CD14-positive monocyte (primary cell): ENCODE results near the gene VCAN. TPM values are rescaled to one million over a fixed set of nuclear protein-coding genes. Genes with fewer than 3 reads are reported as not detected.

Experiments used
- DNase-seq, 3 donors: peaks; one replicate each; pipeline ENCODE4 v3.0.0-alpha.2; 2011 to 2022
- H2AFZ ChIP-seq: 2 replicates; pipeline ENCODE4 v1.6.0; 2012; ENCODE audit warnings: mild to moderate bottlenecking, low read depth, low read length, inconsistent platforms; ENCODE audit not compliant: insufficient read depth, poor library complexity, severe bottlenecking
- H3K27ac ChIP-seq, 2 donors: 1 replicate in 1 of 2; 2 replicates in 1 of 2; pipeline ENCODE4 v1.5.1; 2012 to 2013; ENCODE audit warnings: low read length in 2 of 2, control low read depth in 1 of 2, inconsistent platforms in 1 of 2, low read depth in 1 of 2, mild to moderate bottlenecking in 1 of 2
- H3K27me3 ChIP-seq, 2 donors: one replicate each; pipeline versions ENCODE4 v1.6.0 to v1.6.1; 2011 to 2013; ENCODE audit warnings: low read length in 2 of 2; ENCODE audit not compliant: control insufficient read depth in 2 of 2, insufficient read depth in 2 of 2
- H3K36me3 ChIP-seq, 2 donors: replicated peaks in 1 of 2; 1 replicate in 1 of 2; 2 replicates in 1 of 2; pipeline versions ENCODE4 v1.5.1 to v1.6.1; 2012 to 2013; ENCODE audit warnings: low read length in 2 of 2, control low read depth in 1 of 2, inconsistent platforms in 1 of 2, mild to moderate bottlenecking in 1 of 2; ENCODE audit not compliant: insufficient read depth in 2 of 2, control insufficient read depth in 1 of 2
- H3K4me1 ChIP-seq, 2 donors: 1 replicate in 1 of 2; 2 replicates in 1 of 2; pipeline versions ENCODE4 v1.5.1 to v1.6.1; 2012 to 2013; ENCODE audit warnings: low read length in 2 of 2, control low read depth in 1 of 2, inconsistent platforms in 1 of 2, mild to moderate bottlenecking in 1 of 2, moderate library complexity in 1 of 2; ENCODE audit not compliant: insufficient read depth in 2 of 2, control insufficient read depth in 1 of 2
- H3K4me2 ChIP-seq: replicated peaks from 2 replicates; pipeline ENCODE3; 2012; ENCODE audit warnings: low read length, moderate library complexity, mild to moderate bottlenecking; ENCODE audit not compliant: poor library complexity, severe bottlenecking; ENCODE audit errors: extremely low read depth
- H3K4me3 ChIP-seq, 3 experiments: fragments of 200-600 bp in 1 of 3; sonication (generic) in 1 of 3; replicated peaks in 1 of 3; 1 replicate in 2 of 3; 2 replicates in 1 of 3; pipeline ENCODE4 v1.5.1; 2011 to 2013; ENCODE audit warnings: low read length in 3 of 3, mild to moderate bottlenecking in 3 of 3, control low read depth in 2 of 3, low read depth in 2 of 3, inconsistent platforms in 1 of 3, moderate library complexity in 1 of 3
- H3K79me2 ChIP-seq: 2 replicates; pipeline ENCODE4 v1.6.0; 2012; ENCODE audit warnings: mild to moderate bottlenecking, control low read depth, inconsistent platforms, low read length, moderate library complexity; ENCODE audit not compliant: insufficient read depth
- H3K9ac ChIP-seq: 2 replicates; pipeline ENCODE4 v1.6.0; 2017; ENCODE audit warnings: low read length, mild to moderate bottlenecking; ENCODE audit not compliant: insufficient read depth, poor library complexity, severe bottlenecking
- H3K9me3 ChIP-seq, 2 donors: replicated peaks in 1 of 2; 1 replicate in 1 of 2; 2 replicates in 1 of 2; pipeline versions ENCODE4 v1.5.1 to v1.6.1; 2012 to 2013; ENCODE audit warnings: low read length in 2 of 2, control low read depth in 1 of 2; ENCODE audit not compliant: control insufficient read depth in 1 of 2, insufficient read depth in 1 of 2
- H4K20me1 ChIP-seq: 2 replicates; pipeline ENCODE4 v1.6.0; 2012; ENCODE audit warnings: mild to moderate bottlenecking, low read length, control low read depth, moderate library complexity; ENCODE audit not compliant: insufficient read depth
- H3K27ac Mint-ChIP-seq, 7 donors: one replicate each; pipeline ENCODE4 v1.8.0; 2020; ENCODE audit warnings: mild to moderate bottlenecking in 7 of 7, mixed read lengths in 7 of 7, moderate library complexity in 6 of 7, inconsistent platforms in 2 of 7
- H3K27me3 Mint-ChIP-seq, 3 donors: one replicate each; pipeline ENCODE4 v1.8.0; 2021 to 2022; ENCODE audit warnings: low read depth in 3 of 3, mild to moderate bottlenecking in 3 of 3, mixed read lengths in 3 of 3, moderate library complexity in 3 of 3, inconsistent platforms in 1 of 3
- H3K36me3 Mint-ChIP-seq, 2 donors: one replicate each; pipeline ENCODE4 v1.8.0; 2020; ENCODE audit warnings: mixed read lengths in 2 of 2, inconsistent platforms in 1 of 2, mild to moderate bottlenecking in 1 of 2
- H3K4me1 Mint-ChIP-seq: one replicate; pipeline ENCODE4 v1.8.0; 2020; ENCODE audit warnings: mild to moderate bottlenecking, mixed read lengths
- H3K4me3 Mint-ChIP-seq, 2 donors: one replicate each; pipeline ENCODE4 v1.8.0; 2020; ENCODE audit warnings: mild to moderate bottlenecking in 2 of 2, mixed read lengths in 2 of 2, moderate library complexity in 1 of 2
- H3K9me3 Mint-ChIP-seq, 7 donors: one replicate each; pipeline ENCODE4 v1.8.0; 2020 to 2022; ENCODE audit warnings: mixed read lengths in 7 of 7, mild to moderate bottlenecking in 6 of 7, moderate library complexity in 6 of 7, inconsistent platforms in 2 of 7
- WGBS: methylation state at CpG from one replicate; pipeline ENCODE4 v1.1.5; 2013; ENCODE audit warnings: missing lambda C conversion rate; ENCODE audit not compliant: insufficient coverage; 5-methylcytosine and 5-hydroxymethylcytosine counted together
- intact Hi-C, 2 donors: fragments of 100-400 bp; cut with micrococcal nuclease; formaldehyde crosslinking; loops; one replicate each; pipeline versions ENCODE4 v1.15.0 to v1.15.1; 2023
- polyA plus RNA-seq, 3 donors: library from polyadenylated mRNA; depleted of rRNA in 1 of 3; unstranded in 2 of 3; stranded (reverse) in 1 of 3; fragments of 300-500 nt in 2 of 3; fragments of >200 nt in 1 of 3; fragmentation: Illumina TruSeq in 2 of 3; gene quantifications; 1 replicate in 2 of 3; 2 replicates in 1 of 3; pipeline ENCODE4 v1.2.3, GENCODE V29; 2012 to 2021
- TF ChIP-seq, protein P1 (sequence below): fragments of 200-600 bp; IDR thresholded peaks from one replicate; pipeline ENCODE4 v1.8.0; 2022; ENCODE audit warnings: antibody characterized with exemption, mild to moderate bottlenecking

VCAN gene
- polyA plus RNA-seq, 3 donors, result 417 to 844 (median 630) TPM

DNA sequence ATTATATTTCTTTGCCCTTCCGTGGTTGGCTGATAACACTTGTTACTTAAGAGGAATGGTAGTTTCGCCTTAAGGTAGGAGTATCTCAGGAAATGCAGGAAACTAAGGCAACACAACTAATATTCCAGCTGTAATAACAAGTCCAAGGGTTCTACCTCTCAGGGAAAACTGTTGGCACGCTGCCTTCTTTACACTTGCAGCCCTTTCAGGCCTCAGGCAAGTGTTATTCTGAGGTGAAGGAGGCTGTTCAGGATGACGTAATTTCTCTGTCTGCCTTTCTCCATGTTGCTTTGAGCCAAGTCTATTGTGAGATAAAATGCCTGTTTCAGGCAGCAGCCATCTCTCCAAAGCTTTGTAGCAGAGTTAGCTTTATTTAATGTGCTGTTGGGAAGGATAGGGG, 38.0 kb downstream of the VCAN start:
- Histone ChIP-seq H3K4me3 (no peak overlapping the region), H3K79me2 (peaks cover 86% of the 10 kb centered on the region), H3K9ac (no peak overlapping the region), H3K9me3 (no peaks in the 10 kb centered on the region), H3K27ac (peak overlapping the region in 1 of 2 donors; percentile 66), H3K36me3 (peaks cover 97 to 100% of the 10 kb centered on the region in 2 donors), H3K4me1 (peaks cover 0 to 4% of the 10 kb centered on the region in 2 donors), H3K27me3 (no peaks in the 10 kb centered on the region), H4K20me1 (peaks cover 100% of the 10 kb centered on the region), H3K4me2 (no peak overlapping the region), H2AFZ (no peak overlapping the region)
- H3K4me3 Mint-ChIP-seq, result no peak overlapping the region
- 83% methylated on average over 1 of the region's 4 CpGs for WGBS
- TF ChIP-seq, protein P1, sequence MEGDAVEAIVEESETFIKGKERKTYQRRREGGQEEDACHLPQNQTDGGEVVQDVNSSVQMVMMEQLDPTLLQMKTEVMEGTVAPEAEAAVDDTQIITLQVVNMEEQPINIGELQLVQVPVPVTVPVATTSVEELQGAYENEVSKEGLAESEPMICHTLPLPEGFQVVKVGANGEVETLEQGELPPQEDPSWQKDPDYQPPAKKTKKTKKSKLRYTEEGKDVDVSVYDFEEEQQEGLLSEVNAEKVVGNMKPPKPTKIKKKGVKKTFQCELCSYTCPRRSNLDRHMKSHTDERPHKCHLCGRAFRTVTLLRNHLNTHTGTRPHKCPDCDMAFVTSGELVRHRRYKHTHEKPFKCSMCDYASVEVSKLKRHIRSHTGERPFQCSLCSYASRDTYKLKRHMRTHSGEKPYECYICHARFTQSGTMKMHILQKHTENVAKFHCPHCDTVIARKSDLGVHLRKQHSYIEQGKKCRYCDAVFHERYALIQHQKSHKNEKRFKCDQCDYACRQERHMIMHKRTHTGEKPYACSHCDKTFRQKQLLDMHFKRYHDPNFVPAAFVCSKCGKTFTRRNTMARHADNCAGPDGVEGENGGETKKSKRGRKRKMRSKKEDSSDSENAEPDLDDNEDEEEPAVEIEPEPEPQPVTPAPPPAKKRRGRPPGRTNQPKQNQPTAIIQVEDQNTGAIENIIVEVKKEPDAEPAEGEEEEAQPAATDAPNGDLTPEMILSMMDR, result no peak
- no peak for DNase-seq
- H3K4me1 Mint-ChIP-seq, result peaks cover 23% of the 10 kb centered on the region
- H3K9me3 Mint-ChIP-seq, result peaks cover 0 to 7% (median 1%) of the 10 kb centered on the region in 7 donors
- H3K36me3 Mint-ChIP-seq, result peaks cover 79 to 97% of the 10 kb centered on the region in 2 donors
- intact Hi-C loops, result no loop called here
- peak overlapping the region in 5 of 7 donors; percentile 37 to 73 (median 53) for H3K27ac Mint-ChIP-seq
- H3K27me3 Mint-ChIP-seq, result peaks cover 0 to 6% (median 2%) of the 10 kb centered on the region in 3 donors

DNA sequence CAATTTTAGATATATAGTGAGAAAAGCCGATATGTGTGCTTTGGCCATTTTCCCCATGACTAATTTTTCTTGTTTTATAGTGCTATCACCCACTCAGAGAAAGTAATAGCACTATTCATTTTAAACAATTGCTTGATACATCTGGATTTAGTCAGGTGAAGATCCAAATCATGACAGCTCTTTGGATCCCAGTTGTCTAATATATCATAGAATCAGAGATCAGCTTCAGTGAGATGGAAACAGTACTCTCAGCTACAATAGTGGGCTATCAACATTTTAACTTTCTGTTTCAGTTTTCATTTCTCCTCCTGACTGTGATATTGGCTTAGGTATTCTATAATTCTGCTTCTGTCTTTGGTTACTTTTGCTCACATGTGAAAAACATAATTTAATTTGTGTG, 38.7 kb downstream of the VCAN start:
- no peak overlapping the region for H3K4me2 ChIP-seq
- H3K27me3 Mint-ChIP-seq, result peaks cover 0 to 2% (median 0%) of the 10 kb centered on the region in 3 donors
- no peak overlapping the region for H3K4me3 ChIP-seq
- peaks cover 97 to 100% of the 10 kb centered on the region in 2 donors for H3K36me3 ChIP-seq
- H3K4me3 Mint-ChIP-seq, result no peak overlapping the region
- peak overlapping the region in 1 of 2 donors; percentile 66 for H3K27ac ChIP-seq
- no peak for DNase-seq
- H3K4me1 ChIP-seq, result peaks cover 0 to 4% of the 10 kb centered on the region in 2 donors
- no peaks in the 10 kb centered on the region for H3K27me3 ChIP-seq
- peaks cover 90% of the 10 kb centered on the region for H3K79me2 ChIP-seq
- TF ChIP-seq, protein P1, result no peak
- H3K9me3 ChIP-seq, result no peaks in the 10 kb centered on the region
- peak overlapping the region in 3 of 7 donors; percentile 22 to 81 (median 60) for H3K27ac Mint-ChIP-seq
- peaks cover 79 to 97% of the 10 kb centered on the region in 2 donors for H3K36me3 Mint-ChIP-seq
- H4K20me1 ChIP-seq, result peaks cover 100% of the 10 kb centered on the region
- no peak overlapping the region for H3K9ac ChIP-seq
- peaks cover 0 to 7% (median 0%) of the 10 kb centered on the region in 7 donors for H3K9me3 Mint-ChIP-seq
- WGBS, result no CpG with 5 or more reads among the region's 1 CpG
- no peak overlapping the region for H2AFZ ChIP-seq
- intact Hi-C loops, result loop anchor here in 1 of 2 donors (10.0 kb wide), 1 partner anchor 55 kb away; no protein-coding TSS in a partner anchor
- H3K4me1 Mint-ChIP-seq, result peaks cover 20% of the 10 kb centered on the region
